ENCODE measurements around the gene CLEC11A. TPM values are rescaled to one million over a fixed set of nuclear protein-coding genes. Genes with fewer than 3 reads are reported as not detected.
A peak's percentile ranks its signal among the peaks of the same experiment; 100 is the strongest.

Gene CLEC11A
- total RNA-seq, 2 donors from 2014 or later, result 13.8 to 26.2 TPM

- H3K27ac ChIP-seq, result peak overlapping the region; percentile 75 to 77
- no peaks in the 10 kb centered on the region for H3K9me3 ChIP-seq
- intact Hi-C loops (cut with DNase I), result no loop called here
- peaks cover 4% of the 10 kb centered on the region for H3K4me1 ChIP-seq (replicated peaks)
- DNase-seq (ENCODE audit: low spot score), result no peak
- H3K27me3 ChIP-seq (replicated peaks; ENCODE audit: insufficient read depth), result no peaks in the 10 kb centered on the region
- H3K4me3 ChIP-seq, result peak overlapping the region; percentile 57 to 63
- WGBS, result 1% methylated on average over 50 of the region's 52 CpGs
- no peak for TF ChIP-seq POLR2AphosphoS5 (IDR thresholded peaks at IDR 0.05)
- peak in 1 of 4 experiments; percentile 5 for TF ChIP-seq CTCF (IDR thresholded peaks at IDR 0.05)
- H3K36me3 ChIP-seq, result no peaks in the 10 kb centered on the region
Measured at GRCh38 chr19:50725218-50725910, 2.2 kb downstream of the CLEC11A start.

- Histone ChIP-seq H3K9me3 (no peaks in the 10 kb centered on the region), H3K4me1 (replicated peaks) (peaks cover 4% of the 10 kb centered on the region), H3K27me3 (replicated peaks; ENCODE audit: insufficient read depth) (no peaks in the 10 kb centered on the region), H3K4me3 (peak overlapping the region; percentile 57 to 63), H3K27ac (no peak overlapping the region), H3K36me3 (no peaks in the 10 kb centered on the region)
- TF ChIP-seq CTCF (IDR thresholded peaks at IDR 0.05), result no peak
- no peak for TF ChIP-seq POLR2A (IDR thresholded peaks at IDR 0.05)
- TF ChIP-seq POLR2AphosphoS5 (IDR thresholded peaks at IDR 0.05), result no peak
- intact Hi-C loops (cut with DNase I), result no loop called here
- WGBS, result 69% methylated on average over 9 of the region's 9 CpGs
- DNase-seq (ENCODE audit: low spot score), result no peak
Measured at GRCh38 chr19:50725911-50726230, 2.7 kb downstream of the CLEC11A start.

- DNase-seq (ENCODE audit: low spot score), result peak; percentile 39
- Histone ChIP-seq H3K36me3 (no peaks in the 10 kb centered on the region), H3K4me3 (no peak overlapping the region), H3K4me1 (replicated peaks) (peaks cover 4% of the 10 kb centered on the region), H3K27me3 (replicated peaks; ENCODE audit: insufficient read depth) (no peaks in the 10 kb centered on the region), H3K9me3 (no peaks in the 10 kb centered on the region), H3K27ac (no peak overlapping the region)
- intact Hi-C loops (cut with DNase I), result no loop called here
- WGBS, result 18% methylated on average over 37 of the region's 39 CpGs
- TF ChIP-seq POLR2AphosphoS5 (IDR thresholded peaks at IDR 0.05) (no peak), CTCF (IDR thresholded peaks at IDR 0.05) (no peak), POLR2A (IDR thresholded peaks at IDR 0.05) (no peak)
Measured at GRCh38 chr19:50728084-50728737, 5.0 kb downstream of the CLEC11A start.

GRCh38 chr19:50729894-50730293 lies 6.7 kb downstream of the CLEC11A start:
- Histone ChIP-seq H3K4me1 (replicated peaks) (no peaks in the 10 kb centered on the region), H3K9me3 (no peaks in the 10 kb centered on the region), H3K4me3 (no peak overlapping the region), H3K27me3 (replicated peaks; ENCODE audit: insufficient read depth) (no peaks in the 10 kb centered on the region), H3K27ac (no peak overlapping the region), H3K36me3 (no peaks in the 10 kb centered on the region)
- TF ChIP-seq CTCF (IDR thresholded peaks at IDR 0.05) (no peak), POLR2A (IDR thresholded peaks at IDR 0.05) (no peak), POLR2AphosphoS5 (IDR thresholded peaks at IDR 0.05) (no peak)
- WGBS, result 44% methylated on average over 5 of the region's 5 CpGs
- intact Hi-C loops (cut with DNase I), result no loop called here
- DNase-seq (ENCODE audit: low spot score), result no peak

GRCh38 chr19:50735869-50736268 lies 12.7 kb downstream of the CLEC11A start:
- peaks cover 3% of the 10 kb centered on the region for H3K27me3 ChIP-seq (replicated peaks; ENCODE audit: insufficient read depth)
- H3K4me1 ChIP-seq (replicated peaks), result no peaks in the 10 kb centered on the region
- H3K9me3 ChIP-seq, result no peaks in the 10 kb centered on the region
- TF ChIP-seq POLR2A (IDR thresholded peaks at IDR 0.05) (no peak), CTCF (IDR thresholded peaks at IDR 0.05) (no peak), POLR2AphosphoS5 (IDR thresholded peaks at IDR 0.05) (no peak)
- no peak overlapping the region for H3K27ac ChIP-seq
- intact Hi-C loops (cut with DNase I), result no loop called here
- H3K4me3 ChIP-seq, result no peak overlapping the region
- no peak for DNase-seq (ENCODE audit: low spot score)
- 34% methylated on average over 7 of the region's 7 CpGs for WGBS
- H3K36me3 ChIP-seq, result no peaks in the 10 kb centered on the region
